Keratinocyte (primary cell): ENCODE data around the gene CDC14B. TPM values are rescaled to one million over a fixed set of nuclear protein-coding genes. Genes with fewer than 3 reads are reported as not detected.

Experiments used
- DNase-seq: peaks from one replicate; pipeline ENCODE4 v3.0.0-alpha.2; 2011; ENCODE audit warnings: low read depth, missing footprints, low spot score
- FAIRE-seq: peaks from 2 replicates; lab custom pipeline; 2011; peaks lifted over from hg19 to GRCh38; lab: Jason Lieb, UNC
- H2AFZ ChIP-seq: 2 replicates; pipeline ENCODE4 v1.6.0; 2012; ENCODE audit warnings: low read length, control low read depth, inconsistent platforms; ENCODE audit not compliant: control insufficient read depth
- H3K27ac ChIP-seq: 2 replicates; pipeline ENCODE4 v1.5.1; 2011; ENCODE audit warnings: low read length; ENCODE audit not compliant: control insufficient read depth, insufficient read depth
- H3K27me3 ChIP-seq: 3 replicates; pipeline ENCODE4 v1.6.0; 2011; ENCODE audit warnings: low read length; ENCODE audit not compliant: control insufficient read depth, insufficient read depth; ENCODE audit errors: extremely low read depth
- H3K36me3 ChIP-seq, 2 experiments: 2 replicates in 1 of 2; 3 replicates in 1 of 2; pipeline ENCODE4 v1.5.1; 2011; ENCODE audit warnings: low read length in 2 of 2, mild to moderate bottlenecking in 1 of 2; ENCODE audit not compliant: control insufficient read depth in 2 of 2, insufficient read depth in 2 of 2; ENCODE audit errors: extremely low read depth in 1 of 2
- H3K4me1 ChIP-seq: 3 replicates; pipeline ENCODE4 v1.5.1; 2011; ENCODE audit warnings: low read length; ENCODE audit not compliant: control insufficient read depth, insufficient read depth; ENCODE audit errors: extremely low read depth
- H3K4me2 ChIP-seq: 3 replicates; pipeline ENCODE4 v1.6.0; 2011; ENCODE audit warnings: low read depth, low read length; ENCODE audit not compliant: control insufficient read depth, insufficient read depth; ENCODE audit errors: extremely low read depth
- H3K4me3 ChIP-seq, 3 experiments: fragments of 200-600 bp in 1 of 3; sonication (generic) in 1 of 3; 2 replicates in 2 of 3; 3 replicates in 1 of 3; pipeline ENCODE4 v1.5.1; 2011 to 2016; ENCODE audit warnings: low read length in 3 of 3, mild to moderate bottlenecking in 3 of 3, control low read depth in 2 of 3, inconsistent platforms in 1 of 3, low read depth in 1 of 3, mixed read lengths in 1 of 3, mixed run types in 1 of 3, moderate library complexity in 1 of 3; ENCODE audit not compliant: control insufficient read depth in 2 of 3, insufficient read depth in 2 of 3; ENCODE audit errors: extremely low read depth in 1 of 3
- H3K79me2 ChIP-seq: 2 replicates; pipeline ENCODE4 v1.6.0; 2012; ENCODE audit warnings: low read length; ENCODE audit not compliant: control insufficient read depth, insufficient read depth
- H3K9ac ChIP-seq: 3 replicates; pipeline ENCODE4 v1.6.0; 2011; ENCODE audit warnings: low read length; ENCODE audit not compliant: control insufficient read depth, insufficient read depth; ENCODE audit errors: extremely low read depth
- H3K9me1 ChIP-seq: 3 replicates; pipeline ENCODE4 v1.6.0; 2011; ENCODE audit warnings: low read length; ENCODE audit not compliant: control insufficient read depth, insufficient read depth; ENCODE audit errors: extremely low read depth
- H3K9me3 ChIP-seq: 2 replicates; pipeline ENCODE4 v1.5.1; 2012; ENCODE audit warnings: low read depth, low read length; ENCODE audit not compliant: control insufficient read depth
- H4K20me1 ChIP-seq: 3 replicates; pipeline ENCODE4 v1.6.0; 2011; ENCODE audit warnings: low read length; ENCODE audit not compliant: control insufficient read depth, insufficient read depth; ENCODE audit errors: extremely low read depth
- EZH2 ChIP-seq: IDR thresholded peaks from one replicate; pipeline ENCODE4 v1.6.1; 2012; ENCODE audit warnings: inconsistent platforms, mild to moderate bottlenecking, low read length, moderate library complexity
- dilution Hi-C: fragments of 300-500 bp; cut with MboI; formaldehyde crosslinking; loops from one replicate; pipeline ENCODE4 v1.7.0; 2020; ENCODE audit warnings: low sequenced_read_pairs; ENCODE audit not compliant: extremely low pct_ligation_motif_present
- polyA plus RNA-seq, 5 experiments: library from polyadenylated mRNA; depleted of rRNA in 3 of 5; stranded (reverse) in 3 of 5; stranded (forward) in 1 of 5; unstranded in 1 of 5; fragments of >200 nt; gene quantifications; 1 replicate in 1 of 5; 2 replicates in 3 of 5; 3 replicates in 1 of 5; pipeline versions ENCODE4 v1.2.1 to v1.2.3, GENCODE V29; 2011 to 2012; ENCODE audit warnings: missing spikeins in 2 of 5, low read depth in 1 of 5, low replicate concordance in 1 of 5
- TF ChIP-seq, protein P1 (sequence below), 3 experiments: IDR thresholded peaks in 1 of 3; conservative IDR thresholded peaks in 1 of 3; optimal IDR thresholded peaks in 1 of 3; 2 replicates in 2 of 3; 3 replicates in 1 of 3; pipeline versions ENCODE3 to v1.5.1; 2011; ENCODE audit warnings: low read length in 3 of 3, mild to moderate bottlenecking in 3 of 3, moderate library complexity in 2 of 3, control low read depth in 1 of 3, inconsistent platforms in 1 of 3; ENCODE audit not compliant: insufficient read depth in 2 of 3; ENCODE audit errors: extremely low read depth in 1 of 3

Gene CDC14B
- polyA plus RNA-seq, 1 donor (not counting 4 experiments of a cell fraction or from before 2014, with no cell fraction given) = 7.5 TPM

DNA sequence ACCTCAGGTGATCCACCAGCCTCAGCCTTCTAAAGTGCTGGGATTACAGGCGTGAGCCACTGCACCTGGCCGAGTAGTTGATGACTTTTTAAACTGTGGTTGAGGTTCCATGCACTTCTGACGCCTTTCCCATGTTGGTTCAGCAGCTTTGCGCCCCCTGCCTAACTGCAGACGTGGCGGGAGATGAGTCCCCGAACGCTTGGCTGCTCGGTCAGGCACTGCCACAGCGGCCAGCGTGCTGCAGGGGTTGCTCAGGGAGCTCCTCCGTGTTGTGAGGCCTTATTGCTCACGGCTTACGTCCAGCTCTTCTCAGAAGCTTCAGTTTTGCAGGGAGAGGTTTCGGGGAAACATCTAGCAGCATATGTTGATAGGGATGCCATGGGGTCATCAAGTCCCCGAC, 134.4 kb downstream of the CDC14B start:
- Histone ChIP-seq H3K9me1 (no peaks in the 10 kb centered on the region), H4K20me1 (no peaks in the 10 kb centered on the region), H3K9me3 (no peaks in the 10 kb centered on the region), H3K4me3 (no peak overlapping the region), H3K4me2 (no peak overlapping the region), H3K9ac (no peak overlapping the region), H2AFZ (no peak overlapping the region), H3K36me3 (peaks cover 0 to 13% of the 10 kb centered on the region in 2 experiments), H3K27me3 (no peaks in the 10 kb centered on the region), H3K27ac (no peak overlapping the region), H3K79me2 (no peaks in the 10 kb centered on the region), H3K4me1 (no peaks in the 10 kb centered on the region)
- TF ChIP-seq EZH2 = no peak
- FAIRE-seq (no peak), DNase-seq (no peak)
- dilution Hi-C loops = no loop called here

DNA sequence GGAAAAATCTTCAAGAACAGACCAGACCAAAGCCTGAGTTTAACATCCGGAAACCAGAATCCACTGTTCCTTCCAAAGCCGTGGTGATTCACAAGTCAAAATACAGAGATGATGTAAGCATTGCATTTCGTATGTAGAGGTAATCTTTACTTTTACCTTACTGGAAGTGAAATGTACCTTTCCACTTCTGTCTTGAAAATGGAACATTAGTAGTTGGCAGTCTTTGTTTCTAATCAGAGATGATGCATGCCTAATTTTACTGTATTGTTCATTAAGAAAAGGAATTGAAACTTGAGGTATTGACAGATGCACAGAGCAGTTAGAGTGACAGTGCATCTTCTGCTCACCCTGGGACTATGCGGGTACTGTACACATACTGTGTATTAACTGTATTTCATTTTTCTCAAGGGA, 135.1 kb downstream of the CDC14B start:
- Histone ChIP-seq H3K27me3 (no peaks in the 10 kb centered on the region), H4K20me1 (no peaks in the 10 kb centered on the region), H3K9ac (no peak overlapping the region), H2AFZ (no peak overlapping the region), H3K4me3 (no peak overlapping the region), H3K9me1 (no peaks in the 10 kb centered on the region), H3K36me3 (peaks cover 0 to 13% of the 10 kb centered on the region in 2 experiments), H3K4me1 (no peaks in the 10 kb centered on the region), H3K4me2 (no peak overlapping the region), H3K9me3 (no peaks in the 10 kb centered on the region), H3K27ac (no peak overlapping the region), H3K79me2 (no peaks in the 10 kb centered on the region)
- FAIRE-seq = no peak
- DNase-seq = no peak
- dilution Hi-C loops = no loop called here
- TF ChIP-seq EZH2 = no peak
- TF ChIP-seq, protein P1, sequence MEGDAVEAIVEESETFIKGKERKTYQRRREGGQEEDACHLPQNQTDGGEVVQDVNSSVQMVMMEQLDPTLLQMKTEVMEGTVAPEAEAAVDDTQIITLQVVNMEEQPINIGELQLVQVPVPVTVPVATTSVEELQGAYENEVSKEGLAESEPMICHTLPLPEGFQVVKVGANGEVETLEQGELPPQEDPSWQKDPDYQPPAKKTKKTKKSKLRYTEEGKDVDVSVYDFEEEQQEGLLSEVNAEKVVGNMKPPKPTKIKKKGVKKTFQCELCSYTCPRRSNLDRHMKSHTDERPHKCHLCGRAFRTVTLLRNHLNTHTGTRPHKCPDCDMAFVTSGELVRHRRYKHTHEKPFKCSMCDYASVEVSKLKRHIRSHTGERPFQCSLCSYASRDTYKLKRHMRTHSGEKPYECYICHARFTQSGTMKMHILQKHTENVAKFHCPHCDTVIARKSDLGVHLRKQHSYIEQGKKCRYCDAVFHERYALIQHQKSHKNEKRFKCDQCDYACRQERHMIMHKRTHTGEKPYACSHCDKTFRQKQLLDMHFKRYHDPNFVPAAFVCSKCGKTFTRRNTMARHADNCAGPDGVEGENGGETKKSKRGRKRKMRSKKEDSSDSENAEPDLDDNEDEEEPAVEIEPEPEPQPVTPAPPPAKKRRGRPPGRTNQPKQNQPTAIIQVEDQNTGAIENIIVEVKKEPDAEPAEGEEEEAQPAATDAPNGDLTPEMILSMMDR (optimal IDR thresholded peaks at IDR 0.05 in 1 of 3, IDR thresholded peaks at IDR 0.05 in 1 of 3, conservative IDR thresholded peaks at IDR 0.05 in 1 of 3; ENCODE audit: extremely low read depth in 1 of 3, insufficient read depth in 2 of 3, low read length in 3 of 3) = no peak

DNA sequence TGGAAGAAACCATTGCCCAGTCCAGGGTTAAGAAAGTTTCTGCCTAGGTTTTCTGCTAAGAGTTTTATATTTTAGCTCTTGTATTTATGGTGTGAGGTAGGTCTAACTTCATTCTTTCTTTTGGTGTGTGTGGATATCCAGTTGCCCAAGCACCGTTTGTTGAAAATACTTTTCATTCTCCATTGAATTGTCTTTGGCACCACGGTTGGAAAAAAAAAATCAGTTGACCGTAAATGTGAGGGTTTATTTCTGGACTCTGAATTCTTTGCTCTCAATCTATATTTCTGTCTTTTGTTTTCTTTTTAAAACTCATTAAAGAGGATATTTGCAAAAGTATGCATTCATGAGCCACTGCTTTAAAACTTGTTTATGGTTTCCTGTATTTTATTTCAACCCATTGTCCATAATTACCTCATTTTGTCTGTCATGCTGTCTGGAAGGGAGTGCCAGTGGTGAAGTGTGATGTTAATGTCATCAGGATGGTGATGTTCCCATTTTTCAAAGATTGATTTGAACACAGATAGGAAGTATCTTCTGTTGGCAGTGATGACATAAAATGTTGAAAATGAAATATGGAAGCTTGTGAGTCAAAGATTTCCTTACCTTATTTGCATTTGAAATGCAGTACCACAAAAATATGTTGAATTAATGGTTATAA, 135.8 kb downstream of the CDC14B start:
- dilution Hi-C loops = no loop called here
- FAIRE-seq = no peak
- H3K79me2 ChIP-seq = no peaks in the 10 kb centered on the region

More for the DNA sequence above, 135.8 kb downstream of the CDC14B start:
- Histone ChIP-seq H2AFZ (no peak overlapping the region), H3K4me1 (no peaks in the 10 kb centered on the region), H3K4me3 (no peak overlapping the region), H3K9ac (no peak overlapping the region), H4K20me1 (no peaks in the 10 kb centered on the region), H3K9me1 (no peaks in the 10 kb centered on the region), H3K27me3 (no peaks in the 10 kb centered on the region), H3K36me3 (peaks cover 0 to 9% of the 10 kb centered on the region in 2 experiments), H3K9me3 (no peaks in the 10 kb centered on the region), H3K4me2 (no peak overlapping the region), H3K27ac (no peak overlapping the region)
- no peak for TF ChIP-seq EZH2
- TF ChIP-seq, protein P1 (optimal IDR thresholded peaks at IDR 0.05 in 1 of 3, IDR thresholded peaks at IDR 0.05 in 1 of 3, conservative IDR thresholded peaks at IDR 0.05 in 1 of 3; ENCODE audit: extremely low read depth in 1 of 3, insufficient read depth in 2 of 3, low read length in 3 of 3) = no peak
- no peak for DNase-seq
